Coronary artery (tissue), 2 donors: ENCODE data around the gene DNAAF3.

ENCODE experiments used
- DNase-seq: peaks from one replicate; pipeline ENCODE4 v3.0.0-alpha.2; 2017; ENCODE audit warnings: low spot score
- H3K27ac ChIP-seq, 2 donors: fragments of 200-600 bp; sonication (generic); one replicate each; pipeline ENCODE4 v1.5.1; 2016 to 2019
- H3K4me3 ChIP-seq: fragments of 200-600 bp; sonication (generic); 2 replicates; pipeline ENCODE4 v1.5.1; 2016; ENCODE audit warnings: mild to moderate bottlenecking, moderate library complexity
- TF ChIP-seq, protein P1 (sequence below): fragments of 200-600 bp; sonication (generic); IDR thresholded peaks from one replicate; pipeline ENCODE4 v1.5.1; 2019; ENCODE audit warnings: antibody characterized with exemption

DNAAF3 gene

GRCh38 chr19:55147545-55148251 is 18.7 kb downstream of the DNAAF3 start:
- no peak for DNase-seq
- Histone ChIP-seq H3K27ac (no peak overlapping the region), H3K4me3 (no peak overlapping the region)
- TF ChIP-seq, protein P1, sequence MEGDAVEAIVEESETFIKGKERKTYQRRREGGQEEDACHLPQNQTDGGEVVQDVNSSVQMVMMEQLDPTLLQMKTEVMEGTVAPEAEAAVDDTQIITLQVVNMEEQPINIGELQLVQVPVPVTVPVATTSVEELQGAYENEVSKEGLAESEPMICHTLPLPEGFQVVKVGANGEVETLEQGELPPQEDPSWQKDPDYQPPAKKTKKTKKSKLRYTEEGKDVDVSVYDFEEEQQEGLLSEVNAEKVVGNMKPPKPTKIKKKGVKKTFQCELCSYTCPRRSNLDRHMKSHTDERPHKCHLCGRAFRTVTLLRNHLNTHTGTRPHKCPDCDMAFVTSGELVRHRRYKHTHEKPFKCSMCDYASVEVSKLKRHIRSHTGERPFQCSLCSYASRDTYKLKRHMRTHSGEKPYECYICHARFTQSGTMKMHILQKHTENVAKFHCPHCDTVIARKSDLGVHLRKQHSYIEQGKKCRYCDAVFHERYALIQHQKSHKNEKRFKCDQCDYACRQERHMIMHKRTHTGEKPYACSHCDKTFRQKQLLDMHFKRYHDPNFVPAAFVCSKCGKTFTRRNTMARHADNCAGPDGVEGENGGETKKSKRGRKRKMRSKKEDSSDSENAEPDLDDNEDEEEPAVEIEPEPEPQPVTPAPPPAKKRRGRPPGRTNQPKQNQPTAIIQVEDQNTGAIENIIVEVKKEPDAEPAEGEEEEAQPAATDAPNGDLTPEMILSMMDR, result no peak

DNA sequence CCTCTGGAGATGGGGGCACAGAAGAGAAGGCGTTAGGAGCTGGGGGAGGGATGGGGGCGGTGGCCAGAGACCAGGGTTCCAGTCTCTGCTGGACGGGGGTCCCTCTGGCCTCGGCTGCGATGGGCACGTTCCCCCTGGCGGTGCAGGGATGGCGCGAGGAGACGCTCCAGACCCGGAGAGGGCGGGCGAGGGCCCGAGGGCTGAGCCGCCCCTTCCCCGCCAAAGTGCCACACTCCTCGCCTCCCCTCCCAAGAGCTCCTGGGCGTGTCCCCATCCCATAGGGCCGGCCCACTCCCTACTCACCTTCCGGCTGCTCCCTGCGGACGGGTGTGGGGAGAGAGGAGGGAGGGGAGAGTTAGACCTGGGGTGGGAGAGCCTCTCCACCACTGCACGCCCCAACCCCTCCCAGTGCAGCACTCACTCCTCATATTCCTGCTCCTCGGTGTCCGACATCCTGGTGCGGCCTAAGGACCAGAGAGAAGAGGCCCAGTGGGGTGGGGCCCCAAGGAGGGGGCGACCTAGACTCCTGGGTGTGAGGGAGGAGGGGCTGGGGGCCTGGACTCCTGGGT is 19.6 kb downstream of the DNAAF3 start:
- Histone ChIP-seq H3K4me3 (no peak overlapping the region), H3K27ac (no peak overlapping the region)
- TF ChIP-seq, protein P1, result no peak
- no peak for DNase-seq

DNA sequence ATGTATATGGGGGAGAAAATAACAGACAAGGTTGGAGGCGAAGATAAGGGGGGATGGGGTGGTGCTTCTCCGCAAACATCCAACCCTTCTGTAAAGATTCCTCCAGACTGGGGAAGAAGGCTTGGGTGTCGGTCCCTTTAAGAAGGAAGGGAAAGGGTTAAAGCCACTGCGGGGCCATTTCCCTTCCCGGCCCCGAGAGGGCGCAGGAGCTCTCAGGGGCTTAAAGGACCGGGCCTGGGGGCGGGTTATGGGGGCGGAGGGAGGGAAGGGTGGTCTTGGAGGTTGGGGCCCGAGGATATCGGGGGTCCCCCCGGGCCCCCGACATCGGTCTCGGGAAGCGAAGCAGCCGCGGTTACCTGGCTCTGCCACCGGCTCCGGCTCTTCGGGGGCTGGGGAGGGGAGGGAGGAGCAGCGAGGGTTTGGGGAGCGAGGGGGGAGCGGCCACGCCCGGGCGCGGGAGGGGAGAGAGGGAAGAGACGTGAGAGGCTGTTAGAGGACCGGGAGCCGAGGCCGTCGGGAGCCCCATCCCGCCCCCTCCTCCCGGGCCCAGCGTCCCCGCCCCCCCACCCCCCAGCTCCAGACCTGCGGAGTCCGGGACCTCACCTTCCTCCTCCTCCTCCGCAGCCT is 20.2 kb downstream of the DNAAF3 start:
- no peak overlapping the region for H3K4me3 ChIP-seq
- DNase-seq, result no peak

DNA sequence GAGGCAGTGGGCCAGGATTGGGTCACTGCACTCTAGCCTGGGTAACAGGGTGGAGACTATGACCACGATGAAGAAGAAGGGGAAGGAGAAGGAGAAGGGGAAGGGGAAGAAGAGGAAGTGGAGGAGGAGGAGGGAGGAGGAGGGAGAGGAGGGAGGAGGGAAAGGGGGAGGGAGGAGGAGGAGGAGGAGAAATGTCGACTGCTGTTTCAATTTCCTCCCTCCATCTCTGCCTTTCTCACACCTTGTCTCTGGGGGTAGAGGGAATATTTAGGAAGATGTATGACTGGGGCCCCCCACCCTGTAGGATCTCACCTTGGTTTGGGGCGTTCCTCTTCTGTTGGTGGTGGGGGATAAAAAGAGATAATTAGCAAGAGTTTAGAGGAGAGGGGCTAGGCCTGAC is 21.2 kb downstream of the DNAAF3 start:
- TF ChIP-seq, protein P1, result no peak
- H3K27ac ChIP-seq, result no peak overlapping the region
- no peak for DNase-seq
- H3K4me3 ChIP-seq, result no peak overlapping the region

More for the DNA sequence above, 20.2 kb downstream of the DNAAF3 start:
- H3K27ac ChIP-seq, result no peak overlapping the region
- TF ChIP-seq, protein P1, result no peak

DNA sequence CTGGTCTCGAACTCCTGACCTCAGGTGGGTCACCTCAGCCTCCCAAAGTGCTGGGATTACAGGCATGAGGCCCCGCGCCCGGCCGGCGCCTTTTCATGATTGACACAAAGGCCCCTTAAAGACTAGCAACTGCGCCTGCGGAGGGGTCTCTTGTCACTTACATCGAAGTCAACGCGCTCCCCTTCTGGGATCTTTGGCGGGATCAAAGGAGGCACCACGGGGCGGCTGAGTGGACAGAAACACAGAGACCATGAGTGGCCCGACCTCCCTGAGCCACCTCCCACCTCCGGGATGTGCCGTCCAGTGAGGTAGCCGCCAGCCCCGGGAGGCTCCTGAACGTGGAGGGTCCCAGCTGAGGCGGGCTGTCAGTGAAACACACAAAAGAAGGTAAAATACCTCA is 24.7 kb downstream of the DNAAF3 start:
- DNase-seq, result no peak
- H3K4me3 ChIP-seq, result no peak overlapping the region

GRCh38 chr19:55137915-55138314 is 28.5 kb downstream of the DNAAF3 start:
- TF ChIP-seq, protein P1, result no peak
- no peak for DNase-seq
- no peak overlapping the region for H3K27ac ChIP-seq
- no peak overlapping the region for H3K4me3 ChIP-seq

More for the DNA sequence above, 24.7 kb downstream of the DNAAF3 start:
- TF ChIP-seq, protein P1, result no peak
- H3K27ac ChIP-seq, result no peak overlapping the region
